CD4-positive, alpha-beta T cell treated with Interleukin-17A for 1 hour (primary cell): ENCODE data around the gene TGFBR2.

Experiments
- DNase-seq: peaks from one replicate; pipeline ENCODE4 v3.0.0-alpha.2; 2020

The TGFBR2 gene

GRCh38 chr3:30728143-30728542 lies 121.7 kb downstream of the TGFBR2 start:
- DNase-seq: no peak

- no peak for DNase-seq
These were observed 123.1 kb downstream of the TGFBR2 start for GRCh38 chr3:30729512-30729911.

- DNase-seq: no peak
These were observed 123.5 kb downstream of the TGFBR2 start for GRCh38 chr3:30729936-30730335.

- no peak for DNase-seq
These were observed 124.6 kb downstream of the TGFBR2 start for GRCh38 chr3:30730967-30731366.

GRCh38 chr3:30733209-30733608 lies 126.8 kb downstream of the TGFBR2 start:
- no peak for DNase-seq

GRCh38 chr3:30733696-30734095 lies 127.3 kb downstream of the TGFBR2 start:
- no peak for DNase-seq

- DNase-seq: no peak
These were observed 131.5 kb downstream of the TGFBR2 start for GRCh38 chr3:30737743-30738499.

- DNase-seq: no peak
These were observed 132.2 kb downstream of the TGFBR2 start for GRCh38 chr3:30738605-30739004.

GRCh38 chr3:30741889-30742288 lies 135.5 kb downstream of the TGFBR2 start:
- no peak for DNase-seq

- no peak for DNase-seq
These were observed 136.6 kb downstream of the TGFBR2 start for GRCh38 chr3:30742796-30743619.
